GM18867 (cell line): ENCODE data around the gene DOK6.
"Not testable (repeated sequence)": the region's sequence is repeated elsewhere in the genome, so short reads cannot be mapped to it uniquely, and the experiment has no call there.

Experiments used
- ATAC-seq: cut with Tn5 transposase; IDR thresholded peaks from one replicate; pipeline ENCODE4 v1.9.1; 2021; ENCODE audit warnings: mild to moderate bottlenecking, moderate library complexity; ENCODE audit not compliant: unreplicated experiment

Gene DOK6

DNA sequence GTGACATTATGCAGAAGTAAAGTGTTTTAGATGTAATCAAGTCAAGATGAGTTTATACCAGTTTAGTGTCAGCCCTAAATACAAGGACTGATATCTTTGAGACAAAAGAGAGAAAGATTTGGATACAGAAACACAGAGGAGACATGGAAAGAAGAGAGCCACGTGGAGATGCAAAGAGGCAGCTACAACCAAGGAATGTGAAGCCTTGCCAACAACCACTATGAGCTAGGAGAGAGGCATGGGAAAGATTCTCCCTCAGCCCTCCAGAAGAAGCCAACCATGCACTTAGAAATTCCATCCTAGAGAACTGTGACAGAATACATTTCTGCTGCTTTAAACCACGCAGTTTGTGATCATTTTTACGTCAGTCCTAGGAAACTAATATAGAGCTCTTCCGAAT is 217.2 kb downstream of the DOK6 start:
- ATAC-seq = no peak

DNA sequence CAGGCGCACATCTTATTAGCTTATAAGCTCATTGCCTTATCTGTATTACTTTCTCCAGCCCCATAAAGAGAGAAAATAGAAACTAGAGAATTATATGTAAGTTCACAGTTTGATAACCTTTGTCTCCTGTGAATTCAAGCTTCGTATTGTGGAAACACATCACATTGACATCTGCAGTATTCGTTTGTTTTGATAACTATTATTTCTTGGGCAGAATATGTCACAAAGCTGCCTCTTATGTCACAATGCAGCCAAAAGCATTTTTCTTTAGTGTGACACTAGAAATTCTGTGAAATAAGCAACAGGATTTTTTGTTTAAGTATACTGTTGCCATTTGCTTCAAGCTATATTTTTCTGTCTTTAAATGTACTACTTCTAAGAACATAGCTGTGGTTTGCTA is 221.5 kb downstream of the DOK6 start:
- ATAC-seq = no peak

DNA sequence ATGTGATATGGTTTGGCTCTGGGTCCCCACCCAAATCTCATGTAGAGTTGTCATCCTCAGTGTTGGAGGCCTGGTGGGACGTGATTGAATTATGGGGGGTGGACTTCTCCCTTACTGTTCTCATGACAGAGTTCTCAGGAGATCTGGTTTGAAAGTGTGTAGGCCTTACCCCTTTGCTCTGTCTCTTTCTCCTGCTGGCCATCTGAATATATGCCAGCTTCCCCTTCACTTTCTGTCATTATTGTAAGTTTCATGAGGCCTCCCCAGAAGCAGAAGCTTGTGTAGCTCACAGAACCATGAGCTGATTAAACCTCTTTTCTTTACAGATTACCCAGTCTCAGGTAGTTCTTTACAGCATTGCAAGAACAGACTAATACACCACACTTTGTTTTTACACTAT is 222.3 kb downstream of the DOK6 start:
- no peak for ATAC-seq

DNA sequence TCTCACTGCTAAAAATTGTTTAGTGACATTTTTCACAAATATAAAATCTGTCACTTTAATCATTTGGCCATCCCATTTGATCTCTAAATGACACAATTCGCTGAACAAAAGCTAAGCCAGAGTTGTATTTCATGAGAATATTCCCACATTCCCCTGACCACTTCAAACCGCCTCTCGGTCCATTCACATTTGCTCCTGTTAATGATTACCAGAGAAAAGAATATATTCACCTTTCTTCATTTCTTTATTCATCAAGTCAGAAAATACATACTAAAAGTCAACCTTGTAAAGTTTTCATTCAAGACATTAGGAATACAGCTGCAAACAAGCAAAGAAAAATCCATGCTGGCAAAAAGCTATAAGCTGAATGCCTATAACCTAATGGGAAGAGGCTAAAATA is 225.5 kb downstream of the DOK6 start:
- ATAC-seq = no peak

- no peak for ATAC-seq
Measured at GRCh38 chr18:69626643-69627242, 226.1 kb downstream of the DOK6 start.

DNA sequence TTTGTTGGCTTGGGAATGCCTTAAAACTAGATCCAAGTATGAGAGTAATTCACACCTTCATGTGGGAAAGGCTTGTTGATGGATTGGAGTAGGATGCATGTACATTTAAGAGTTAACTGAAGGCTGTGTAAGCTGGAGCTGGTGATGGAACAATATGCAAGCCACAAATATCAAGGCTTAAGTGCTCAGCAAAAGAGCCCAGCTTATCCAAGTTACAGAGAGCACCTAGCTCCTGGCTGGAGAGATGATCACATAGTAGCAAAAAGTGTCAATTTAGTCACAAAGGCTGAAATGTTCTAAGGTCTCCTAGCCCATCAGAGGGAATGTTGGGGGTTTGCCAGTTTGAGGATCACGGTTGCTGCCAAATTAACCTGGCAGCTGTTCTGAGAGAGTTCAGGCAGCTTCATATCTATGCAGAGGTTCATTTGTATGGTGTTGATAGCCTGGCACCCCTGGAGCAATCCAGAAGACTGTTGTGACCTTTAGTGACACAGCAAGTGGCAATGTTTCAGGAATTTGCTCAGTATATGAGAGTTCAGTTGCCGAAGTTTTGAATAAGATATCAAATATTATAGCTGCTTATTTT is 228.2 kb downstream of the DOK6 start:
- ATAC-seq = no peak

- ATAC-seq = no peak
Measured at GRCh38 chr18:69631281-69631680, 230.6 kb downstream of the DOK6 start.

DNA sequence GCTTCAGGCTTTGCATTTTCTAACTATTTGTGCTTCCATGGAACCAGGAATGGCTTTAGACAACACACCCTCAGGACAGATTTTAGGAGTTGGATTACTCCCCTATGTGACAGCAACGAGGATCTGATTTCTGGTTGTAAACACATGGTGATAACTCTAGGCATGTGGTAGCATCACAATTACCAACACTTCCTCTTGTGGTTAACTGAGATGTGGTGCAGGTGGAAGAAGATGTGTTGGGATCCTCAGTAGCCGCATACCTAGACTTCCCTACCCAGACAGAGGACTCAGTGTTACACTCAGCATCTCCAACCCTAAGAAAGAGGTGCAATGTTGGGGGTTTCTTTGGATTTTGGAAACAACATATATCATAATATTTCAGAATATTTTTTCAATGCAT is 234.8 kb downstream of the DOK6 start:
- no peak for ATAC-seq

DNA sequence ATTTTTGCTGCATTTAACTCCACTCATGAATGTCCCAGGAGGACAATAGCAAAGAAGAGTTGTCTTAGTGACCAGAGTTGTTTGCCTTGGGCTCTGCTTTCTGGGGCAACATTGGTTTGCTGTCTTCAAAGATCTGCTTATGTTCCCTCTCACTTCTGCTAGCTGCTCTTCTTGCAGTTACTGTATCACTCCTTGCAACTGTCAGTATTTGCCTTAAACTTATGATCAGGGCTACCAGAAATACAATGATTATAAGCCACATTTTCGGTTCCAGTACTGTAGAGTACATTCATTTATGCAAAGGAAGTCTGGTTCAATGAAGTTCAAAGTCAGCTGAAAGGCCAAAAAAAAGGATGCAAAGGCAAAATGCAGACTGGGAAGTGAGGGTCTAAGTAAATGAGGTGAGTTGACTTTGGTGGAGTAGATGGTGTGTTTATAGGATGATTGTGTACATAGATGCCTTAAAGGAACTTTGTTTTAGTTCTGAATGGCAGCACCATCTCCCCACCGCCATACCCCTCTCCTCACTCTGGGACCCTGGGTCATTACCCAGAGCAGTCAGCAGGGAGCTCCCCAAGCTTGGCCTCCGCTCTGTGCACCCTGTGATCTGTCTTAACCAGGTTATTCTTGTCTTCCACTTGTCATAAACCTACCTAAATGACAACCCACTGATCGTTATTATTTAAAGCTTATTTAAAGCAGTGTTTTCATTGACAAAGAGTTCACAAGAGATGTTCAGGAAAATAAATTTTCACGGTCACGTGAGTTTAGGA is 236.0 kb downstream of the DOK6 start:
- peak; percentile 89 for ATAC-seq

GRCh38 chr18:69638056-69638455 is 237.4 kb downstream of the DOK6 start:
- ATAC-seq = no peak

GRCh38 chr18:69647702-69648101 is 247.0 kb downstream of the DOK6 start:
- no peak for ATAC-seq

GRCh38 chr18:69648486-69648885 is 247.8 kb downstream of the DOK6 start:
- ATAC-seq = no peak

DNA sequence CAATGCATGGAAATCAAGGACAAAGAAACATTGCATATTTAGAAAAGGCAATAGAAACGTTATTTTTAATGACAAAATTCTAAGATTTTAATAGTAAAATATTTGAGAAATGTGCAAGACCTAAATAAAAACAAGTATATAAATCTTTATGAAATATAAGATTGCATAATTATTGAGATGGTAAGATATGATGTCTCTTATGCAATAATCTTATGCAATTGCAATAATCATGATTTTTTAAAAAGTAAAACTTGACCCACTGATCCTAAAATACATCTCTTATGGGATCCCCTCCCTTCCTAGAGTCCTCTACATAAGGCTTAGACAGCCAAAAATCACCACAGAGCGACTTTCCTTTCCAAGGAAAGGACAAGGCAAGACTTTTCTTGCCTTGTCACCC is 249.0 kb downstream of the DOK6 start:
- ATAC-seq = no peak

- ATAC-seq = no peak
Measured at GRCh38 chr18:69651243-69651642, 250.6 kb downstream of the DOK6 start.

DNA sequence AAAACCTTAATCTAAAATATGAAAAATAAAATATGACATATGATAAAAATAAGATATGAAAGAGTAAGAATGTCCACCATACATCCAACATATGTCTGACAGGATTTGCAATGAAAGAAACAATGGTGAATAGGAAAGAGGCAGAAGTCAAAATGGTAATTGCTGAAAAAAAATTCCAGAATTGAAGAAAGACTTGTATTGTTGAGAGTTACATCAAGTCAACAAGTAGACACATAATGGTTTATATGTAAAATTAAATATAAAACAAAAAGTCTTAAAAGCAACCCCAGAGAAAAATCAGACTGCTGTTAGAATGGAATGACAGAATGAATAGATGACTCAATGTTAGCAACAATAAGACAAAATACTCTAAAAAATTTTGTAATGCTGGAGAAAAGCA is 255.1 kb downstream of the DOK6 start:
- ATAC-seq = no peak

DNA sequence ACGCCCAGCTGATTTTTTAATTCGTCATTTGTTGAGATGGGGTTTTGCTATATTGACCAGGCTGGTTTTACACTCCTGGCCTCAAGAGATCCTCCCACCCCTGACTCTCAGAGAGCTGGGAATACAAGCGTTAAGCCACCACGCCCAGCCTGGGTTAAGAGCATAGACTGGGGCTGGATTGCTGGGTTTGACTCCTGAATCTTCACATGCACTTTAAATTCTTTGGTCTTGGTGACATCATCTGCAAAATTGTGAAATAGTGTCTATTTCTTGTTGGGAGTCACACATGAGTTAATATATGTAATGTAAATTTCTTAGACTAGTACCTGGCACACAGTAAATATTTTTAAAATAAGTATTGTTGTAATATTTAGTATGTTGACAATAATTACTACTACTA is 257.4 kb downstream of the DOK6 start:
- no peak for ATAC-seq

DNA sequence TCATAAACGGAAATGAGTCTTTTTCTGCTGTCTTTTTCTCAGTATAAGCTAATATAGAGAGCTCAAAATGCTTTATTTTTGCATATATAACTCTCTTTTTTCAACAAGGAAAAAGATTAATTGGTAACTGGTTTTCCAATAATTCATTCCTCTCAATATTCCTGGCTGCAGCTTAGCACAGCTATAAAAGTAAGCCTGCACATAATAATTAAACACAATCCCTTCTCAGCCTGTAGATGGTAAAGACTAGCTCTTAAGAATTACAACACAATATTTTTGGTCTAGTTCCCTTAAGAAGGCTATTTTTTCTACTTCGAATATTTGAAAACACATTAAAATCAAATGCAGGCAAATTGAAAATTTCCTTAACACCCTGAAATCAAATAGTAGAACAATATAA is 258.0 kb downstream of the DOK6 start:
- ATAC-seq = no peak

GRCh38 chr18:69659142-69659651 is 258.5 kb downstream of the DOK6 start:
- ATAC-seq = no peak

GRCh38 chr18:69662090-69662489 is 261.4 kb downstream of the DOK6 start:
- ATAC-seq = not testable (repeated sequence)

GRCh38 chr18:69664399-69664798 is 263.7 kb downstream of the DOK6 start:
- no peak for ATAC-seq

- ATAC-seq = no peak
Measured at GRCh38 chr18:69674292-69674877, 273.7 kb downstream of the DOK6 start.

DNA sequence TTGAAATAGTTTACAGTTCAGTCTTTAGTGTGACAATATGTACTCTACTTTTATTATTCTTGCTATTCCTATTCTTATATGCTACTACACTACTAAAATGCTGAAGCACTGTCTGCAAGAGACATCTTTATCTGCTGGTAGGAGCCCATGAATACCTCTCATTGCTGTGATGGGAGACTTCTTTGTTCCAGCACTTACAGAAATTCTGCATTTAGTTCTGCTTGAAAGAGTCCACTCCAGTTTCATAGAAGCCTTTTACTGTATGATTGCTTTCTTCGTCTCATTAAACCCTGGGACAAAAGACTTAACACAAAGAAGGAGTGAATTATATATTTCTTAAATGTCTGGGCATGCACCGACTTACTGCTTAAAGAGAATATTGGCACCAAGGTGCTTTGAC is 274.3 kb downstream of the DOK6 start:
- ATAC-seq = no peak
